Prostate gland (tissue), 2 donors: ENCODE data around the gene POU2AF3. TPM values are rescaled to one million over a fixed set of nuclear protein-coding genes. Genes with fewer than 3 reads are reported as not detected.

Source experiments
- DNase-seq: peaks from one replicate; pipeline ENCODE4 v3.0.0-alpha.2; 2019; ENCODE audit warnings: low spot score
- H3K27ac ChIP-seq, 2 donors: fragments of 200-600 bp; sonication (generic); 2 replicates each; pipeline ENCODE4 v1.5.1; 2017 to 2019
- H3K27me3 ChIP-seq: fragments of 200-600 bp; sonication (generic); replicated peaks from 2 replicates; pipeline ENCODE4 v1.5.1; 2019; ENCODE audit not compliant: insufficient read depth
- H3K36me3 ChIP-seq, 2 donors: fragments of 200-600 bp; sonication (generic); 1 replicate in 1 of 2; 2 replicates in 1 of 2; pipeline versions ENCODE4 v1.5.1 to v1.8.1; 2017 to 2019
- H3K4me1 ChIP-seq: fragments of 200-600 bp; sonication (generic); replicated peaks from 2 replicates; pipeline ENCODE4 v1.5.1; 2019
- H3K4me3 ChIP-seq, 2 donors: fragments of 200-600 bp; sonication (generic); 2 replicates each; pipeline ENCODE4 v1.5.1; 2017 to 2019
- H3K9me3 ChIP-seq: fragments of 200-600 bp; sonication (generic); 2 replicates; pipeline ENCODE4 v1.5.1; 2017
- CTCF ChIP-seq, 4 experiments: fragments of 200-600 bp in 2 of 4; fragments of 450-650 bp in 2 of 4; sonication (generic) in 2 of 4; IDR thresholded peaks; 1 replicate in 3 of 4; 2 replicates in 1 of 4; pipeline ENCODE4 v1.5.1; 2016 to 2019; ENCODE audit warnings: antibody characterized with exemption in 4 of 4, mild to moderate bottlenecking in 2 of 4, moderate library complexity in 2 of 4
- POLR2A ChIP-seq: fragments of 450-650 bp; IDR thresholded peaks from one replicate; pipeline ENCODE4 v1.6.1; 2016; ENCODE audit warnings: antibody characterized with exemption, mild to moderate bottlenecking
- POLR2AphosphoS5 ChIP-seq: sonication (generic); formaldehyde crosslinking; IDR thresholded peaks from one replicate; pipeline ENCODE4 v1.6.1; 2017; ENCODE audit warnings: antibody characterized with exemption
- WGBS: methylation state at CpG from one replicate; pipeline ENCODE4 v1.1.5; 2018; 5-methylcytosine and 5-hydroxymethylcytosine counted together
- intact Hi-C: fragments of 100-400 bp; cut with DNase I; formaldehyde crosslinking; loops from one replicate; pipeline ENCODE4 v1.14.2; 2022
- total RNA-seq, 2 donors: library from RNA; depleted of rRNA; stranded (reverse); fragments of >200 nt; gene quantifications; one replicate each; pipeline ENCODE4 v1.1.0, GENCODE V29; 2016

The POU2AF3 gene
- total RNA-seq, 2 donors from 2014 or later, result 7.7 to 9.5 TPM

GRCh38 chr11:111269146-111269868 is 29.0 kb upstream of the POU2AF3 start:
- intact Hi-C loops, result no loop called here

DNA sequence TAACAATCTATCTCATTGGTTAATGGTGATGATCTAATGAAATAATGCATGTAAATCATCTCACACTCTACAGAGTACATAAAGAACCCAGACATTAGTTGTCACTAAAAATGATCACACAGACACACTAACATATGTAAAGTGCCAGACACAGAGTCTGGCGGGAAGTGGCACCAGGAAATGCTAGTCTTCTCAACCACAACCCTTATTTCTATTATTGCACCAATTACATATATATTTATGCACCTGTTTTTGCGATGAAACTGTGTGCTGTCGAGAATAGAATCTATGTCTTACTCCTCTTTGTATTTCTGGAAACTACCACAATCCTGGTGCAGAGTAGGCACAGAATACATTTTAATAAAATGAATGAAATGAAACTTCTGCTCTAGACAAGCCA is 25.9 kb upstream of the POU2AF3 start:
- TF ChIP-seq POLR2AphosphoS5 (no peak), CTCF (IDR thresholded peaks at IDR 0.05) (no peak), POLR2A (no peak)
- intact Hi-C loops, result no loop called here
- Histone ChIP-seq H3K4me3 (no peak overlapping the region), H3K27ac (no peak overlapping the region), H3K36me3 (no peaks in the 10 kb centered on the region), H3K27me3 (no peaks in the 10 kb centered on the region), H3K4me1 (no peaks in the 10 kb centered on the region), H3K9me3 (no peaks in the 10 kb centered on the region)
- 85% methylated on average over 3 of the region's 3 CpGs for WGBS
- no peak for DNase-seq

More at GRCh38 chr11:111269146-111269868, 29.0 kb upstream of the POU2AF3 start:
- Histone ChIP-seq H3K9me3 (no peaks in the 10 kb centered on the region), H3K4me1 (no peaks in the 10 kb centered on the region), H3K4me3 (no peak overlapping the region), H3K27me3 (no peaks in the 10 kb centered on the region), H3K36me3 (no peaks in the 10 kb centered on the region), H3K27ac (no peak overlapping the region)
- WGBS, result 52% methylated on average over 5 of the region's 5 CpGs
- TF ChIP-seq POLR2A, result no peak
- TF ChIP-seq POLR2AphosphoS5, result no peak
- TF ChIP-seq CTCF (IDR thresholded peaks at IDR 0.05), result no peak
- no peak for DNase-seq

GRCh38 chr11:111282562-111283075 is 15.7 kb upstream of the POU2AF3 start:
- Histone ChIP-seq H3K9me3 (no peaks in the 10 kb centered on the region), H3K4me1 (no peaks in the 10 kb centered on the region), H3K4me3 (no peak overlapping the region), H3K27ac (no peak overlapping the region), H3K36me3 (no peaks in the 10 kb centered on the region), H3K27me3 (no peaks in the 10 kb centered on the region)
- no peak for TF ChIP-seq POLR2A
- no peak for TF ChIP-seq POLR2AphosphoS5
- TF ChIP-seq CTCF (IDR thresholded peaks at IDR 0.05), result no peak
- 53% methylated on average over 3 of the region's 3 CpGs for WGBS
- DNase-seq, result no peak
- intact Hi-C loops, result loop anchor here (2.0 kb wide), 1 partner anchor 140 kb away; no protein-coding TSS in a partner anchor

DNA sequence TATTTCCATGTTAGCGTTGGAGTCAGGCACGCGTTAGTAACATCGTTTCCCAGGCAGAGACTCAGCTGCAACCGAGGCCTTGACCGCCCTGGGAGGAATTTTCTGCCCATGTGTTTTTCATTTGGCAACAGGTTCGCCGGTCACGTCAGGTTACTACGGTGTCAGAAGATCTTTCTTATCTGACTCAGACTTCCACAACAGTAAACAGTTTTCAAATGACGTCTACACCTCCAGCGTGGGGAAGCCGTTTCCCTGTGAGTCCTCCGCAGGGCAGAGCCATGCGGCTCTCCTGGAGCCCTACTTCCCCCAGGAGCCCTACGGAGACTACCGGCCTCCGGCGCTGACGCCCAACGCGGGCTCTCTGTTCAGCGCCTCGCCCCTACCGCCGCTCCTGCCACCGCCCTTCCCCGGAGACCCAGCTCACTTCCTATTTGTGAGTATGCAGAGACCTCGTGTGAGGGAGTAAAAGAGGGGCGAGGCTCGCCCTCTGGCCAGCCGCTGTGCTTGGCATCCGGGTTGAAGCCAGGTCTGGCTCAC is 14.3 kb upstream of the POU2AF3 start:
- TF ChIP-seq POLR2AphosphoS5, result no peak
- TF ChIP-seq POLR2A, result no peak
- TF ChIP-seq CTCF (IDR thresholded peaks at IDR 0.05), result no peak
- Histone ChIP-seq H3K4me1 (no peaks in the 10 kb centered on the region), H3K36me3 (no peaks in the 10 kb centered on the region), H3K4me3 (no peak overlapping the region), H3K27me3 (no peaks in the 10 kb centered on the region), H3K9me3 (no peaks in the 10 kb centered on the region), H3K27ac (no peak overlapping the region)
- DNase-seq, result no peak
- intact Hi-C loops, result loop anchor here (2.0 kb wide), 1 partner anchor 139 kb away; no protein-coding TSS in a partner anchor
- WGBS, result 86% methylated on average over 33 of the region's 33 CpGs
